Suprapubic skin (tissue), 3 donors: ENCODE data around the gene CRYBB3.

ENCODE experiments used
- CTCF ChIP-seq, 2 donors: fragments of 200-600 bp in 1 of 2; fragments of 450-650 bp in 1 of 2; sonication (generic) in 1 of 2; IDR thresholded peaks; one replicate each; pipeline ENCODE4 v1.5.1; 2016 to 2019; ENCODE audit warnings: antibody characterized with exemption in 2 of 2, mild to moderate bottlenecking in 1 of 2, moderate library complexity in 1 of 2
- EP300 ChIP-seq: sonication (generic); formaldehyde crosslinking; IDR thresholded peaks from one replicate; pipeline ENCODE4 v1.6.1; 2017; ENCODE audit warnings: antibody characterized with exemption

DNA sequence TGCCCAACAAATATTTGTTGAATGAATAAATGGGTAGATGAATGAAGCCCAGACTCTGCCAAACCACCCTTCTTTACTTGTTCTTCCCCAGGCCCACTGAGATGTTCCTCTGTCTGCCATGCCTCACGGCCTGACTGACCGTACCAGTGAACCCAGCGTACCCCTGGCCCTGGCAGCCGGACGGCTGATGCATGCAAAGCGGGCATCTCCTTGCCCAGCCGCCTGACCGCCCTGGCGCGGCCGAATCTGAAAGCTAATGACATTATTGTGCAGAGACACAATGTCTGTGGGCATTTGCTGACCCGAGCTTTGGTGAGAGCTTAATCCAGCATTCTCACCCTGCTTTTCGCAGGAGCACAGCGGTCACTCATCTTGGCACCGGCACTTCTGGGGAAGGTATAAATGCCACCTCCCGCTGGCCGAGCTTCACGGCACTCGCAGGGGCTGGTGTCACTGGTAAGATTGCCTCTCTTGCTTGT, 19.6 kb downstream of the CRYBB3 start, which contains the start of gene CRYBB2:
- TF ChIP-seq CTCF (IDR thresholded peaks at IDR 0.05) (no peak), EP300 (no peak)
